K562 (cell line): ENCODE measurements around the gene XPC. TPM values are rescaled to one million over a fixed set of nuclear protein-coding genes. Genes with fewer than 3 reads are reported as not detected.
A peak's percentile ranks its signal among the peaks of the same experiment; 100 is the strongest.

Experiments
- CREB3L1 ChIP-seq: fragments of 450-650 bp; IDR thresholded peaks from 2 replicates; pipeline ENCODE4 v1.6.1; 2014; ENCODE audit warnings: low read depth, mild to moderate bottlenecking, moderate library complexity, borderline replicate concordance
- DEAF1 ChIP-seq: fragments of 450-650 bp; formaldehyde crosslinking; IDR thresholded peaks from 2 replicates; pipeline ENCODE4 v1.4.0; 2020; ENCODE audit warnings: mild to moderate bottlenecking, moderate library complexity
- ELF1 ChIP-seq: fragments of 200-800 bp; sonication (Bioruptor generic); IDR thresholded peaks from 2 replicates; pipeline ENCODE4 v1.6.1; 2016; ENCODE audit warnings: missing genetic modification characterization, missing compliant biosample characterization
- MBD2 ChIP-seq: sonication (generic); IDR thresholded peaks from 2 replicates; pipeline ENCODE4 v1.6.1; 2016; ENCODE audit warnings: low read depth, borderline replicate concordance
- MTA3 ChIP-seq: fragments of 450-650 bp; formaldehyde crosslinking; IDR thresholded peaks from 2 replicates; pipeline ENCODE4 v1.6.1; 2017; ENCODE audit warnings: mild to moderate bottlenecking, borderline replicate concordance
- SOX6 ChIP-seq: fragments of 450-650 bp; IDR thresholded peaks from 2 replicates; pipeline ENCODE4 v1.6.1; 2014; ENCODE audit warnings: mild to moderate bottlenecking
- TBP ChIP-seq: optimal IDR thresholded peaks from 2 replicates; pipeline ENCODE3; 2011; ENCODE audit warnings: low read depth, low read length, improper control_type of control experiment
- ZBTB26 ChIP-seq: fragments of 450-650 bp; formaldehyde crosslinking; IDR thresholded peaks from 2 replicates; pipeline ENCODE4 v1.4.0; 2022; ENCODE audit warnings: missing genetic modification characterization
- ZBTB40 ChIP-seq, 2 experiments: fragments of 450-650 bp in 1 of 2; sonication (generic) in 1 of 2; formaldehyde crosslinking in 1 of 2; IDR thresholded peaks; 2 replicates each; pipeline versions ENCODE4 v1.7.1 to v1.9.0; 2016 to 2022; ENCODE audit warnings: inconsistent platforms in 1 of 2, mild to moderate bottlenecking in 1 of 2, missing genetic modification reagents in 1 of 2
- ZBTB7A ChIP-seq: IDR thresholded peaks from 2 replicates; pipeline ENCODE4 v1.6.1; 2011; ENCODE audit warnings: low read depth, mild to moderate bottlenecking, low read length, moderate library complexity, borderline replicate concordance; ENCODE audit not compliant: control insufficient read depth
- ZFPM2 ChIP-seq: fragments of 250-450 bp; sonication (Bioruptor Pico); IDR thresholded peaks from 2 replicates; pipeline ENCODE4 v1.5.1; 2022; ENCODE audit warnings: mild to moderate bottlenecking
- ZNF589 ChIP-seq: fragments of 200-800 bp; sonication (Bioruptor generic); IDR thresholded peaks from 2 replicates; pipeline ENCODE4 v1.6.1; 2016; ENCODE audit warnings: low read depth, missing genetic modification characterization, missing compliant biosample characterization
- polyA plus RNA-seq, 8 experiments: library from polyadenylated mRNA; depleted of rRNA in 4 of 8; stranded (reverse) in 5 of 8; unstranded in 3 of 8; fragments of >200 nt; fragmentation: Nextera tagmentation in 2 of 8; fragmentation: Illumina TruSeq in 1 of 8; extraction: Ambion mirVana in 2 of 8; extraction: Trizol in 1 of 8; gene quantifications; 2 replicates each; pipeline versions ENCODE4 v1.2.1 to v1.2.3, GENCODE V29; 2011 to 2014; ENCODE audit warnings: inconsistent platforms in 1 of 8, missing spikeins in 1 of 8
- total RNA-seq, 7 experiments: library from RNA; depleted of rRNA in 6 of 7; stranded (reverse); fragments of >200 nt in 6 of 7; fragmentation: Illumina TruSeq in 2 of 7; extraction: Trizol in 2 of 7; gene quantifications; 2 replicates each; pipeline versions ENCODE4 v1.2.1 to v1.2.3, GENCODE V29; 2011 to 2021; ENCODE audit warnings: low replicate concordance in 1 of 7

XPC gene
- total and polyA plus RNA-seq, 9 of the 15 experiments (the other 6 are each of a cell fraction or from before 2014, with no cell fraction given), result 3.8 to 54.7 (median 41.3) TPM

- no peak for TF ChIP-seq CREB3L1
- TF ChIP-seq ZBTB40 (IDR thresholded peaks at IDR 0.05), result peak; percentile 42; the same call in 1 of the 2 replicates
- no peak for TF ChIP-seq ZBTB40 (CRISPR knock-in tag; IDR thresholded peaks at IDR 0.05)
- peak; percentile 31 for TF ChIP-seq TBP
- TF ChIP-seq ZBTB7A, result no peak
- peak; percentile 88; the same call in 1 of the 2 replicates for TF ChIP-seq MTA3
- no peak for TF ChIP-seq ZBTB26 (CRISPR knock-in tag)
- TF ChIP-seq ELF1 (tag), result 0 out of 2 replicates have a peak, but pooled peaks have one; percentile 16
- peak; percentile 90 for TF ChIP-seq SOX6
- TF ChIP-seq MBD2, result no peak; the same call in 1 of the 2 replicates
- TF ChIP-seq ZFPM2 (CRISPR knock-in tag), result peak; percentile 76; the same call in 1 of the 2 replicates
- 0 out of 2 replicates have a peak, but pooled peaks have one; percentile 11 for TF ChIP-seq DEAF1 (CRISPR knock-in tag)
- peak; percentile 92 for TF ChIP-seq ZNF589 (CRISPR knock-in tag)
These were observed 26.3 kb upstream of the XPC start (continued) for GRCh38 chr3:14204515-14205284.
